ENCODE data around the gene SPINK4. TPM values are rescaled to one million over a fixed set of nuclear protein-coding genes. Genes with fewer than 3 reads are reported as not detected.

Gene SPINK4
- total RNA-seq, 1 donor from 2014 or later, result not detected

- H3K36me3 Mint-ChIP-seq (ENCODE audit: unreplicated experiment), result no peaks in the 10 kb centered on the region
- no peak overlapping the region for H3K4me3 Mint-ChIP-seq (ENCODE audit: unreplicated experiment)
- no peak for DNase-seq (ENCODE audit: extremely low spot score, unreplicated experiment)
- no peaks in the 10 kb centered on the region for H3K9me3 Mint-ChIP-seq (ENCODE audit: unreplicated experiment)
- H3K4me1 Mint-ChIP-seq (ENCODE audit: unreplicated experiment), result peaks cover 29% of the 10 kb centered on the region
- TF ChIP-seq CTCF (IDR thresholded peaks at IDR 0.05), result no peak
- H3K27me3 Mint-ChIP-seq (ENCODE audit: unreplicated experiment), result no peaks in the 10 kb centered on the region
- peak overlapping the region; percentile 57 for H3K27ac Mint-ChIP-seq (ENCODE audit: unreplicated experiment)
Observed at GRCh38 chr9:33288235-33288634, 48.3 kb downstream of the SPINK4 start.

- Mint-ChIP-seq H3K4me1 (ENCODE audit: unreplicated experiment) (peaks cover 33% of the 10 kb centered on the region), H3K27ac (ENCODE audit: unreplicated experiment) (peak overlapping the region; percentile 47), H3K9me3 (ENCODE audit: unreplicated experiment) (no peaks in the 10 kb centered on the region), H3K27me3 (ENCODE audit: unreplicated experiment) (no peaks in the 10 kb centered on the region), H3K4me3 (ENCODE audit: unreplicated experiment) (peak overlapping the region; percentile 100), H3K36me3 (ENCODE audit: unreplicated experiment) (peaks cover 3% of the 10 kb centered on the region)
- TF ChIP-seq CTCF (IDR thresholded peaks at IDR 0.05), result no peak
- DNase-seq (ENCODE audit: extremely low spot score, unreplicated experiment), result no peak
Observed at GRCh38 chr9:33288828-33289483, 49.0 kb downstream of the SPINK4 start.

GRCh38 chr9:33289496-33289895 is 49.5 kb downstream of the SPINK4 start:
- H3K4me3 Mint-ChIP-seq (ENCODE audit: unreplicated experiment), result peak overlapping the region; percentile 100
- TF ChIP-seq CTCF (IDR thresholded peaks at IDR 0.05), result no peak
- H3K27me3 Mint-ChIP-seq (ENCODE audit: unreplicated experiment), result no peaks in the 10 kb centered on the region

GRCh38 chr9:33289936-33290246 is 49.9 kb downstream of the SPINK4 start:
- Mint-ChIP-seq H3K4me3 (ENCODE audit: unreplicated experiment) (peak overlapping the region; percentile 100), H3K27me3 (ENCODE audit: unreplicated experiment) (no peaks in the 10 kb centered on the region), H3K9me3 (ENCODE audit: unreplicated experiment) (no peaks in the 10 kb centered on the region), H3K4me1 (ENCODE audit: unreplicated experiment) (peaks cover 33% of the 10 kb centered on the region), H3K27ac (ENCODE audit: unreplicated experiment) (peak overlapping the region; percentile 100), H3K36me3 (ENCODE audit: unreplicated experiment) (peaks cover 11% of the 10 kb centered on the region)
- no peak for DNase-seq (ENCODE audit: extremely low spot score, unreplicated experiment)
- TF ChIP-seq CTCF (IDR thresholded peaks at IDR 0.05), result no peak

More at GRCh38 chr9:33289496-33289895, 49.5 kb downstream of the SPINK4 start:
- H3K27ac Mint-ChIP-seq (ENCODE audit: unreplicated experiment), result peak overlapping the region; percentile 100
- H3K36me3 Mint-ChIP-seq (ENCODE audit: unreplicated experiment), result peaks cover 7% of the 10 kb centered on the region
- no peak for DNase-seq (ENCODE audit: extremely low spot score, unreplicated experiment)
- H3K4me1 Mint-ChIP-seq (ENCODE audit: unreplicated experiment), result peaks cover 33% of the 10 kb centered on the region
- no peaks in the 10 kb centered on the region for H3K9me3 Mint-ChIP-seq (ENCODE audit: unreplicated experiment)

GRCh38 chr9:33290247-33291030 is 50.5 kb downstream of the SPINK4 start, which contains the start of gene NFX1:
NFX1 (plus strand) TSS chr9:33290516; CDS start chr9:33290573, 57 bp downstream.
- Mint-ChIP-seq H3K27ac (ENCODE audit: unreplicated experiment) (peak within 1 kb of the TSS; percentile 100), H3K9me3 (ENCODE audit: unreplicated experiment) (no peaks in the 10 kb centered on the region), H3K4me1 (ENCODE audit: unreplicated experiment) (peaks cover 33% of the 10 kb centered on the region), H3K36me3 (ENCODE audit: unreplicated experiment) (peaks cover 12% of the 10 kb centered on the region), H3K27me3 (ENCODE audit: unreplicated experiment) (no peaks in the 10 kb centered on the region), H3K4me3 (ENCODE audit: unreplicated experiment) (peak within 1 kb of the TSS; percentile 100)
- DNase-seq (ENCODE audit: extremely low spot score, unreplicated experiment), result peak; percentile 99
- no peak for TF ChIP-seq CTCF (IDR thresholded peaks at IDR 0.05)

All from osteocyte (in vitro differentiated cells).